ENCODE data around the gene TADA2A.

- TF ChIP-seq POLR2AphosphoS5 (IDR thresholded peaks at IDR 0.05; ENCODE audit: borderline replicate concordance, low read depth, low read length) (peak; percentile 83), EZH2 (IDR thresholded peaks at IDR 0.05) (no peak), FOXP2 (optimal IDR thresholded peaks at IDR 0.05; ENCODE audit: control extremely low read depth, extremely low read length, insufficient read depth) (no peak)
Measured at GRCh38 chr17:37489197-37490001, 82.7 kb downstream of the TADA2A start, which contains the start of gene DUSP14.
